Glutamatergic neuron (in vitro differentiated cells): ENCODE measurements around the gene CEP128. TPM values are rescaled to one million over a fixed set of nuclear protein-coding genes. Genes with fewer than 3 reads are reported as not detected.

Experiments
- DNase-seq: peaks from one replicate; pipeline ENCODE4 v3.0.0; 2022
- H3K27ac Mint-ChIP-seq: one replicate; pipeline ENCODE4 v1.8.0; 2020; ENCODE audit warnings: mild to moderate bottlenecking, mixed read lengths, inconsistent platforms; ENCODE audit not compliant: unreplicated experiment
- H3K27me3 Mint-ChIP-seq: one replicate; pipeline ENCODE4 v1.8.0; 2020; ENCODE audit warnings: mild to moderate bottlenecking, moderate library complexity, mixed read lengths, inconsistent platforms; ENCODE audit not compliant: unreplicated experiment
- H3K36me3 Mint-ChIP-seq: one replicate; pipeline ENCODE4 v1.8.0; 2020; ENCODE audit warnings: mild to moderate bottlenecking, mixed read lengths, inconsistent platforms; ENCODE audit not compliant: unreplicated experiment
- H3K4me1 Mint-ChIP-seq: one replicate; pipeline ENCODE4 v1.8.0; 2020; ENCODE audit warnings: mild to moderate bottlenecking, low read depth, mixed read lengths, inconsistent platforms; ENCODE audit not compliant: unreplicated experiment
- H3K4me3 Mint-ChIP-seq: one replicate; pipeline ENCODE4 v1.8.0; 2020; ENCODE audit warnings: mild to moderate bottlenecking, mixed read lengths, inconsistent platforms; ENCODE audit not compliant: unreplicated experiment
- H3K9me3 Mint-ChIP-seq: one replicate; pipeline ENCODE4 v1.8.0; 2020; ENCODE audit warnings: mild to moderate bottlenecking, moderate library complexity, mixed read lengths, inconsistent platforms; ENCODE audit not compliant: unreplicated experiment
- CTCF ChIP-seq: fragments of 200-600 bp; sonication (generic); IDR thresholded peaks from one replicate; pipeline ENCODE4 v1.5.0; 2021; ENCODE audit not compliant: partially characterized antibody, unreplicated experiment
- total RNA-seq: library from RNA; stranded (reverse); fragmentation: NEBNext Ultra II Directional; extraction: Animal tissue kit (Norgen Biotek cat#: 25700); gene quantifications from one replicate; pipeline ENCODE4 v1.2.1, GENCODE V29; 2021; ENCODE audit not compliant: unreplicated experiment

The CEP128 gene
- total RNA-seq, 1 donor from 2014 or later, result 38.5 TPM

GRCh38 chr14:80872645-80873044 lies 68.9 kb downstream of the CEP128 start:
- no peak for DNase-seq
- Mint-ChIP-seq H3K9me3 (peaks cover 2% of the 10 kb centered on the region), H3K4me3 (no peak overlapping the region)

GRCh38 chr14:80868260-80868659 lies 73.3 kb downstream of the CEP128 start:
- H3K27ac Mint-ChIP-seq, result no peak overlapping the region
- H3K27me3 Mint-ChIP-seq, result no peaks in the 10 kb centered on the region
- no peak for TF ChIP-seq CTCF
- no peak overlapping the region for H3K4me3 Mint-ChIP-seq
- H3K4me1 Mint-ChIP-seq, result no peaks in the 10 kb centered on the region
- H3K9me3 Mint-ChIP-seq, result peaks cover 3% of the 10 kb centered on the region
- no peak for DNase-seq
- H3K36me3 Mint-ChIP-seq, result peaks cover 12% of the 10 kb centered on the region

More at GRCh38 chr14:80872645-80873044, 68.9 kb downstream of the CEP128 start:
- TF ChIP-seq CTCF, result no peak
- H3K4me1 Mint-ChIP-seq, result no peaks in the 10 kb centered on the region
- H3K27ac Mint-ChIP-seq, result no peak overlapping the region
- no peaks in the 10 kb centered on the region for H3K27me3 Mint-ChIP-seq
- H3K36me3 Mint-ChIP-seq, result peaks cover 11% of the 10 kb centered on the region

- Mint-ChIP-seq H3K27ac (no peak overlapping the region), H3K9me3 (peaks cover 3% of the 10 kb centered on the region), H3K4me3 (no peak overlapping the region), H3K27me3 (no peaks in the 10 kb centered on the region), H3K36me3 (peaks cover 12% of the 10 kb centered on the region), H3K4me1 (no peaks in the 10 kb centered on the region)
- no peak for TF ChIP-seq CTCF
- DNase-seq, result no peak
Measured at GRCh38 chr14:80867798-80868197, 73.7 kb downstream of the CEP128 start.

- DNase-seq, result no peak
- TF ChIP-seq CTCF, result no peak
- H3K27ac Mint-ChIP-seq, result no peak overlapping the region
- no peak overlapping the region for H3K4me3 Mint-ChIP-seq
- no peaks in the 10 kb centered on the region for H3K27me3 Mint-ChIP-seq
- peaks cover 3% of the 10 kb centered on the region for H3K9me3 Mint-ChIP-seq
- H3K4me1 Mint-ChIP-seq, result no peaks in the 10 kb centered on the region
- H3K36me3 Mint-ChIP-seq, result peaks cover 12% of the 10 kb centered on the region
Measured at GRCh38 chr14:80867091-80867490, 74.4 kb downstream of the CEP128 start.

GRCh38 chr14:80865565-80865964 lies 76.0 kb downstream of the CEP128 start:
- DNase-seq, result no peak
- Mint-ChIP-seq H3K27ac (no peak overlapping the region), H3K4me3 (no peak overlapping the region), H3K4me1 (no peaks in the 10 kb centered on the region), H3K9me3 (peaks cover 3% of the 10 kb centered on the region), H3K27me3 (no peaks in the 10 kb centered on the region), H3K36me3 (peaks cover 8% of the 10 kb centered on the region)
- no peak for TF ChIP-seq CTCF
